H9 (cell line): ENCODE data around the gene CFAP77. TPM values are rescaled to one million over a fixed set of nuclear protein-coding genes. Genes with fewer than 3 reads are reported as not detected.

Experiments used
- DNase-seq: peaks from one replicate; pipeline ENCODE4 v3.0.0-alpha.2; 2017
- H2AFZ ChIP-seq: one replicate; pipeline ENCODE4 v1.6.1; 2013; ENCODE audit warnings: mild to moderate bottlenecking, low read length, control low read depth, moderate library complexity
- H2AK5ac ChIP-seq: 2 replicates; pipeline ENCODE4 v1.6.1; 2013; ENCODE audit warnings: low read length, control low read depth, mixed read lengths; ENCODE audit not compliant: insufficient read length
- H2BK120ac ChIP-seq: one replicate; pipeline ENCODE4 v1.6.1; 2013; ENCODE audit warnings: low read depth, mild to moderate bottlenecking, low read length, control low read depth, inconsistent platforms; ENCODE audit not compliant: poor library complexity, severe bottlenecking
- H2BK12ac ChIP-seq: 2 replicates; pipeline ENCODE4 v1.6.1; 2013; ENCODE audit warnings: low read length, control low read depth, mixed read lengths, low read depth; ENCODE audit not compliant: insufficient read length
- H2BK15ac ChIP-seq: 2 replicates; pipeline ENCODE4 v1.6.1; 2013; ENCODE audit warnings: low read depth, low read length, control low read depth
- H2BK20ac ChIP-seq: one replicate; pipeline ENCODE4 v1.6.1; 2013; ENCODE audit warnings: low read depth, mild to moderate bottlenecking, low read length, control low read depth, inconsistent platforms; ENCODE audit not compliant: poor library complexity, severe bottlenecking
- H2BK5ac ChIP-seq: 2 replicates; pipeline ENCODE4 v1.6.1; 2013; ENCODE audit warnings: low read length, control low read depth, mixed read lengths; ENCODE audit not compliant: insufficient read length
- H3K14ac ChIP-seq: 2 replicates; pipeline ENCODE4 v1.6.1; 2013; ENCODE audit warnings: low read length, control low read depth; ENCODE audit not compliant: insufficient read depth
- H3K18ac ChIP-seq: 2 replicates; pipeline ENCODE4 v1.6.1; 2013; ENCODE audit warnings: low read depth, mild to moderate bottlenecking, mixed read lengths, low read length, control low read depth; ENCODE audit not compliant: insufficient read length
- H3K23ac ChIP-seq: 2 replicates; pipeline ENCODE4 v1.6.1; 2013; ENCODE audit warnings: low read length, control low read depth, mixed read lengths, low read depth; ENCODE audit not compliant: insufficient read length
- H3K23me2 ChIP-seq: 2 replicates; pipeline ENCODE4 v1.6.1; 2013; ENCODE audit warnings: low read depth, mild to moderate bottlenecking, mixed read lengths, low read length, control low read depth; ENCODE audit not compliant: insufficient read length, poor library complexity, severe bottlenecking
- H3K27ac ChIP-seq: 2 replicates; pipeline ENCODE4 v1.5.1; 2013; ENCODE audit warnings: low read length, control low read depth, mixed read lengths, low read depth; ENCODE audit not compliant: insufficient read length
- H3K27me3 ChIP-seq: 2 replicates; pipeline ENCODE4 v1.6.1; 2013; ENCODE audit warnings: low read length, control low read depth, inconsistent platforms; ENCODE audit not compliant: insufficient read depth
- H3K4ac ChIP-seq: 2 replicates; pipeline ENCODE4 v1.6.1; 2013; ENCODE audit warnings: low read depth, mild to moderate bottlenecking, control low read depth, inconsistent platforms, low read length, moderate library complexity
- H3K4me1 ChIP-seq: 2 replicates; pipeline ENCODE4 v1.6.1; 2013; ENCODE audit warnings: low read length, control low read depth, inconsistent platforms; ENCODE audit not compliant: insufficient read depth
- H3K4me2 ChIP-seq: 2 replicates; pipeline ENCODE4 v1.6.1; 2013; ENCODE audit warnings: low read length, control low read depth, mixed read lengths; ENCODE audit not compliant: insufficient read length, insufficient read depth
- H3K56ac ChIP-seq: 2 replicates; pipeline ENCODE4 v1.6.1; 2013; ENCODE audit warnings: low read depth, mild to moderate bottlenecking, mixed read lengths, low read length, control low read depth; ENCODE audit not compliant: insufficient read length
- H3K79me1 ChIP-seq: 2 replicates; pipeline ENCODE4 v1.6.1; 2013; ENCODE audit warnings: low read depth, mild to moderate bottlenecking, moderate library complexity, low read length, control low read depth, inconsistent platforms; ENCODE audit not compliant: insufficient read depth, poor library complexity, severe bottlenecking
- H3K79me2 ChIP-seq: 2 replicates; pipeline ENCODE4 v1.6.1; 2013; ENCODE audit warnings: low read length, control low read depth, inconsistent platforms; ENCODE audit not compliant: insufficient read depth
- H3K9ac ChIP-seq: 2 replicates; pipeline ENCODE4 v1.6.1; 2013; ENCODE audit warnings: low read length, control low read depth, mixed read lengths; ENCODE audit not compliant: insufficient read length; ENCODE audit errors: extremely low read depth
- H3K9me3 ChIP-seq: one replicate; pipeline ENCODE4 v1.6.1; 2013; ENCODE audit warnings: low read depth, low read length, inconsistent platforms; ENCODE audit not compliant: control insufficient read depth
- H3T11ph ChIP-seq: one replicate; pipeline ENCODE4 v1.6.1; 2013; ENCODE audit warnings: mild to moderate bottlenecking, low read length, control low read depth, inconsistent platforms
- H4K20me1 ChIP-seq: one replicate; pipeline ENCODE4 v1.6.1; 2013; ENCODE audit not compliant: control insufficient read depth, insufficient read length, insufficient read depth
- H4K5ac ChIP-seq: 2 replicates; pipeline ENCODE4 v1.6.1; 2013; ENCODE audit warnings: low read depth, mild to moderate bottlenecking, mixed read lengths, low read length, control low read depth; ENCODE audit not compliant: insufficient read length
- H4K8ac ChIP-seq: replicated peaks from 2 replicates; pipeline ENCODE4 v1.6.1; 2013; ENCODE audit warnings: low read length, control low read depth, mixed read lengths, low read depth; ENCODE audit not compliant: insufficient read length
- H4K91ac ChIP-seq: 2 replicates; pipeline ENCODE4 v1.6.1; 2013; ENCODE audit warnings: low read depth, mild to moderate bottlenecking, moderate library complexity, mixed read lengths, low read length, control low read depth; ENCODE audit not compliant: insufficient read length
- H3K27ac Mint-ChIP-seq, 3 experiments: 2 replicates in 2 of 3; 3 replicates in 1 of 3; pipeline ENCODE4 v1.8.0; 2020 to 2021; ENCODE audit warnings: mixed read lengths in 3 of 3, mild to moderate bottlenecking in 1 of 3, moderate library complexity in 1 of 3
- H3K27me3 Mint-ChIP-seq: 2 replicates; pipeline ENCODE4 v1.8.0; 2021; ENCODE audit warnings: low read depth, mild to moderate bottlenecking, moderate library complexity, mixed read lengths
- H3K36me3 Mint-ChIP-seq, 3 experiments: 2 replicates in 2 of 3; 3 replicates in 1 of 3; pipeline ENCODE4 v1.8.0; 2020 to 2021; ENCODE audit warnings: low read depth in 3 of 3, mixed read lengths in 3 of 3; ENCODE audit not compliant: insufficient read depth in 1 of 3
- H3K4me1 Mint-ChIP-seq, 2 experiments: 2 replicates each; pipeline ENCODE4 v1.8.0; 2020; ENCODE audit warnings: mixed read lengths in 2 of 2
- H3K4me3 Mint-ChIP-seq, 2 experiments: 2 replicates in 1 of 2; 3 replicates in 1 of 2; pipeline ENCODE4 v1.8.0; 2020 to 2021; ENCODE audit warnings: mild to moderate bottlenecking in 2 of 2, mixed read lengths in 2 of 2, moderate library complexity in 1 of 2
- H3K9me3 Mint-ChIP-seq, 2 experiments: 2 replicates in 1 of 2; 3 replicates in 1 of 2; pipeline ENCODE4 v1.8.0; 2020; ENCODE audit warnings: mild to moderate bottlenecking in 2 of 2, mixed read lengths in 2 of 2, moderate library complexity in 1 of 2
- CTCF ChIP-seq: fragments of 200-600 bp; sonication (generic); conservative IDR thresholded peaks from 3 replicates; pipeline ENCODE4 v1.8.0; 2021; ENCODE audit warnings: antibody characterized with exemption, mild to moderate bottlenecking
- WGBS: extraction: QIAGEN DNeasy Blood & Tissue Kit; methylation state at CpG from one replicate; pipeline ENCODE4 v1.1.7; 2013; ENCODE audit warnings: missing lambda C conversion rate, low lambda C conversion rate, mixed read lengths; ENCODE audit not compliant: insufficient read length; ENCODE audit errors: extremely low coverage; 5-methylcytosine and 5-hydroxymethylcytosine counted together
- total RNA-seq: library from RNA; stranded (reverse); gene quantifications from 2 replicates; pipeline ENCODE4 v1.2.1, GENCODE V29; 2021

CFAP77 gene
- total RNA-seq, 1 experiment from 2014 or later: 0.72 TPM

- Histone ChIP-seq H3K79me1 (no peaks in the 10 kb centered on the region), H2BK120ac (no peak overlapping the region), H2AFZ (no peak overlapping the region), H3K79me2 (no peaks in the 10 kb centered on the region), H3K27me3 (no peaks in the 10 kb centered on the region), H2BK5ac (no peak overlapping the region), H2AK5ac (no peak overlapping the region), H3K23ac (no peak overlapping the region), H2BK12ac (no peak overlapping the region), H3K4ac (no peak overlapping the region), H4K91ac (no peak overlapping the region), H2BK20ac (no peak overlapping the region), H3K4me2 (no peak overlapping the region), H3K56ac (no peak overlapping the region), H3K23me2 (no peaks in the 10 kb centered on the region), H3K14ac (no peak overlapping the region), H3K27ac (no peak overlapping the region), H4K5ac (no peak overlapping the region), H3K9me3 (no peaks in the 10 kb centered on the region), H4K20me1 (no peaks in the 10 kb centered on the region), H3K4me1 (no peaks in the 10 kb centered on the region), H3T11ph (no peak overlapping the region), H3K18ac (no peak overlapping the region), H4K8ac (no peak overlapping the region), H2BK15ac (no peak overlapping the region), H3K9ac (no peak overlapping the region)
- H3K4me1 Mint-ChIP-seq: peaks cover 7 to 25% of the 10 kb centered on the region in 2 experiments
- no peaks in the 10 kb centered on the region for H3K36me3 Mint-ChIP-seq
- WGBS: no CpG with 5 or more reads among the region's 15 CpGs
- no peaks in the 10 kb centered on the region for H3K9me3 Mint-ChIP-seq
- H3K27me3 Mint-ChIP-seq: peaks cover 6% of the 10 kb centered on the region
- no peak for DNase-seq
- H3K27ac Mint-ChIP-seq: no peak overlapping the region
- no peak overlapping the region for H3K4me3 Mint-ChIP-seq
- no peak for TF ChIP-seq CTCF
Measured at GRCh38 chr9:132478353-132479050, 68.5 kb downstream of the CFAP77 start.
